Left lung (tissue), 10 donors: ENCODE results near the gene LMO2. TPM values are rescaled to one million over a fixed set of nuclear protein-coding genes. Genes with fewer than 3 reads are reported as not detected.

Experiments used
- ATAC-seq: fragments of 200-7000 bp; cut with Tn5 transposase; one replicate; pipeline ENCODE4 v1.9.1; 2020; ENCODE audit warnings: moderate library complexity
- DNase-seq, 4 donors: peaks; one replicate each; pipeline ENCODE4 v3.0.0-alpha.2; 2013 to 2020
- H3K27ac ChIP-seq, 2 donors: fragments of 200-600 bp; sonication (generic) in 1 of 2; one replicate each; pipeline versions ENCODE4 v1.5.0 to v1.8.0; 2020 to 2021
- H3K27me3 ChIP-seq, 2 donors: fragments of 200-600 bp; sonication (generic) in 1 of 2; one replicate each; pipeline versions ENCODE4 v1.5.0 to v1.8.0; 2020 to 2021
- H3K36me3 ChIP-seq, 2 donors: fragments of 200-600 bp; sonication (generic) in 1 of 2; one replicate each; pipeline versions ENCODE4 v1.5.0 to v1.8.0; 2020 to 2021
- H3K4me1 ChIP-seq, 2 donors: fragments of 200-600 bp; one replicate each; pipeline ENCODE4 v1.8.0; 2021
- H3K4me3 ChIP-seq, 2 donors: fragments of 200-600 bp; sonication (generic) in 1 of 2; one replicate each; pipeline versions ENCODE4 v1.5.0 to v1.8.0; 2020 to 2021; ENCODE audit warnings: mild to moderate bottlenecking in 1 of 2
- H3K9me3 ChIP-seq, 2 donors: fragments of 200-600 bp; sonication (generic) in 1 of 2; one replicate each; pipeline versions ENCODE4 v1.5.0 to v1.8.0; 2020 to 2021
- CTCF ChIP-seq, 2 donors: fragments of 200-600 bp; sonication (generic) in 1 of 2; IDR thresholded peaks; one replicate each; pipeline versions ENCODE4 v1.5.0 to v1.8.0; 2021; ENCODE audit warnings: antibody characterized with exemption in 2 of 2
- intact Hi-C, 2 donors: fragments of 100-400 bp; cut with DNase I; formaldehyde crosslinking; loops; one replicate each; pipeline versions ENCODE4 v1.11.2 to v1.14.2; 2022
- polyA plus RNA-seq, 6 donors: library from polyadenylated mRNA; unstranded; fragments of 120-200 nt; gene quantifications; one replicate each; pipeline ENCODE4 v1.2.1, GENCODE V29; 2013; ENCODE audit not compliant: insufficient read length in 6 of 6
- total RNA-seq, 2 donors: library from RNA; stranded (reverse); fragmentation: NEBNext Ultra II Directional; extraction: Animal tissue kit (Norgen Biotek cat#: 25700); gene quantifications; one replicate each; pipeline ENCODE4 v1.2.1, GENCODE V29; 2021
- donor health status: DM: no; HTN: yes; CAD: no.
- donor health status: DM: no; HTN: no; CAD: no.

The LMO2 gene
- total and polyA plus RNA-seq, 8 donors, result 27.8 to 48.3 (median 42.8) TPM

- Histone ChIP-seq H3K9me3 (no peaks in the 10 kb centered on the region), H3K27ac (peak overlapping the region; percentile 73 to 92), H3K36me3 (peaks cover 0 to 7% of the 10 kb centered on the region in 2 donors), H3K4me3 (peak overlapping the region; percentile 42 to 64), H3K4me1 (peaks cover 0 to 49% of the 10 kb centered on the region in 2 donors), H3K27me3 (peaks cover 5 to 32% of the 10 kb centered on the region in 2 donors)
- TF ChIP-seq CTCF (IDR thresholded peaks at IDR 0.05), result no peak
- intact Hi-C loops, result loop anchor here (5.0 to 10.0 kb wide), 2 partner anchors 64 to 87 kb away; no protein-coding TSS in a partner anchor
- ATAC-seq (no peak), DNase-seq (no peak)
Observed at GRCh38 chr11:33867996-33868646, 23.8 kb downstream of the LMO2 start.

GRCh38 chr11:33867561-33867960 is 24.3 kb downstream of the LMO2 start:
- peaks cover 0 to 7% of the 10 kb centered on the region in 2 donors for H3K36me3 ChIP-seq
- no peak for ATAC-seq
- no peak for DNase-seq
- H3K27me3 ChIP-seq, result peaks cover 5 to 32% of the 10 kb centered on the region in 2 donors
- peak overlapping the region; percentile 42 to 64 for H3K4me3 ChIP-seq
- H3K4me1 ChIP-seq, result peaks cover 0 to 44% of the 10 kb centered on the region in 2 donors
- intact Hi-C loops, result loop anchor here (5.0 to 10.0 kb wide), 2 partner anchors 65 to 87 kb away; no protein-coding TSS in a partner anchor
- no peak for TF ChIP-seq CTCF (IDR thresholded peaks at IDR 0.05)
- H3K27ac ChIP-seq, result peak overlapping the region in 1 of 2 donors; percentile 92
- no peaks in the 10 kb centered on the region for H3K9me3 ChIP-seq

GRCh38 chr11:33866936-33867335 is 24.9 kb downstream of the LMO2 start:
- TF ChIP-seq CTCF (IDR thresholded peaks at IDR 0.05), result no peak
- intact Hi-C loops, result loop anchor here (5.0 to 10.0 kb wide), 2 partner anchors 65 to 88 kb away; no protein-coding TSS in a partner anchor
- Histone ChIP-seq H3K4me3 (peak overlapping the region in 1 of 2 donors; percentile 64), H3K36me3 (peaks cover 0 to 10% of the 10 kb centered on the region in 2 donors), H3K27me3 (peaks cover 5 to 29% of the 10 kb centered on the region in 2 donors), H3K27ac (peak overlapping the region in 1 of 2 donors; percentile 92), H3K4me1 (peaks cover 0 to 37% of the 10 kb centered on the region in 2 donors), H3K9me3 (no peaks in the 10 kb centered on the region)
- no peak for ATAC-seq
- no peak for DNase-seq

GRCh38 chr11:33864479-33864878 is 27.4 kb downstream of the LMO2 start:
- H3K27me3 ChIP-seq, result peaks cover 5 to 20% of the 10 kb centered on the region in 2 donors
- H3K4me1 ChIP-seq, result peaks cover 0 to 31% of the 10 kb centered on the region in 2 donors
- peak overlapping the region in 1 of 2 donors; percentile 6 for H3K27ac ChIP-seq
- intact Hi-C loops, result loop anchor here (5.0 to 10.0 kb wide), 2 partner anchors 90 to 113 kb away; no protein-coding TSS in a partner anchor
- peaks cover 0 to 19% of the 10 kb centered on the region in 2 donors for H3K36me3 ChIP-seq
- DNase-seq (no peak), ATAC-seq (no peak)
- no peak for TF ChIP-seq CTCF (IDR thresholded peaks at IDR 0.05)
- H3K9me3 ChIP-seq, result no peaks in the 10 kb centered on the region
- no peak overlapping the region for H3K4me3 ChIP-seq

DNA sequence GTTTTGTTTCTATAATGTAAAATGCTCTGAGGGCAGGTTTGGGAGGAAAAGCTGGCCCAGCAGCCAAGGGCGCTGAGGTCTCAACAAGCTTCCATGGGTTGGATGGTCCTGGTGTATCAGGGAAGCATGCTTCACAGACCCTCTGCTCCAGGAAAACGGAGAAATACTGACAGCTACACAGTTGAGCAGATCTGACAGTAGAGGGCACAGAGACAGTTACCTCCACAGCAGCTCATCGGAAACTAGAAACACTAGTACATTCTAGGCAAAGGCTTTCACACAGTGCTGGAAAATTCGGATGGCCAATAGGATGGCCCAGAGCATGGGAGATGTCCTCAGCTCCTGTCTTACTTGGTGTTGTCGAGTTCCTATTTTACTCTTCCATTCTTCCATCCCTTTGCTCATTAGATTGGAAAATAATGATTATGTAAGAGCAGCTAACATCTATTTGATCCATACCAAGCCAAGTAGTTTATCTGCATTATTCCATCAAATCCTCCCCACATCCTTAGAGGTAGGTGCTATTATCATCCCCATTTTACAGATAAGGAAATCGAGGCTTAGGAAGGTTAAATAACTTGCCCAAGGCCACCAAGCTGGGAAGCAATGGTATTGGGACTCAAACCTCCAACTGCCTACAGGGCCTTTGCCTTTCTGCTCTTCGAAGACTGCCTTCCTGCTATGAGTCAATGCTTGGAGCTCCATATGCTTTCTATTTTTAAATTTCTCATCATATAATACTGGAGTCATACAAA is 28.3 kb downstream of the LMO2 start:
- Histone ChIP-seq H3K4me1 (peaks cover 0 to 32% of the 10 kb centered on the region in 2 donors), H3K27me3 (peaks cover 1 to 14% of the 10 kb centered on the region in 2 donors), H3K36me3 (peaks cover 0 to 28% of the 10 kb centered on the region in 2 donors), H3K9me3 (no peaks in the 10 kb centered on the region), H3K4me3 (no peak overlapping the region), H3K27ac (no peak overlapping the region)
- no peak for TF ChIP-seq CTCF (IDR thresholded peaks at IDR 0.05)
- intact Hi-C loops, result loop anchor here (5.0 to 10.0 kb wide), 2 partner anchors 91 to 114 kb away; no protein-coding TSS in a partner anchor
- DNase-seq, result no peak
- ATAC-seq, result no peak
